AG04449 (cell line): ENCODE data around the gene KLF7.

Experiments
- CTCF ChIA-PET: fragments of 350-600 bp; formaldehyde crosslinking; extraction: SDS; loops from one replicate; lab custom pipeline; 2021; ENCODE audit warnings: antibody characterized with exemption; lab: Yijun Ruan, JAX
- POLR2A ChIA-PET: fragments of 400-600, 350-600 bp; formaldehyde crosslinking; extraction: SDS; loops from one replicate; lab custom pipeline; 2020; ENCODE audit warnings: antibody characterized with exemption, inconsistent platforms; lab: Yijun Ruan, JAX
- DNase-seq: peaks from one replicate; pipeline ENCODE4 v3.0.0-alpha.2; 2010; ENCODE audit warnings: low read depth, low spot score
- H3K4me3 ChIP-seq: 2 replicates; pipeline ENCODE4 v1.5.1; 2011; ENCODE audit warnings: low read depth, mild to moderate bottlenecking, control low read depth, low read length
- TF ChIP-seq, protein P1 (sequence below): IDR thresholded peaks from one replicate; pipeline ENCODE4 v1.5.1; 2011; ENCODE audit warnings: mild to moderate bottlenecking, moderate library complexity, low read length, control low read depth, inconsistent platforms; ENCODE audit not compliant: insufficient read depth; ENCODE audit errors: missing control alignments

KLF7 gene

DNA sequence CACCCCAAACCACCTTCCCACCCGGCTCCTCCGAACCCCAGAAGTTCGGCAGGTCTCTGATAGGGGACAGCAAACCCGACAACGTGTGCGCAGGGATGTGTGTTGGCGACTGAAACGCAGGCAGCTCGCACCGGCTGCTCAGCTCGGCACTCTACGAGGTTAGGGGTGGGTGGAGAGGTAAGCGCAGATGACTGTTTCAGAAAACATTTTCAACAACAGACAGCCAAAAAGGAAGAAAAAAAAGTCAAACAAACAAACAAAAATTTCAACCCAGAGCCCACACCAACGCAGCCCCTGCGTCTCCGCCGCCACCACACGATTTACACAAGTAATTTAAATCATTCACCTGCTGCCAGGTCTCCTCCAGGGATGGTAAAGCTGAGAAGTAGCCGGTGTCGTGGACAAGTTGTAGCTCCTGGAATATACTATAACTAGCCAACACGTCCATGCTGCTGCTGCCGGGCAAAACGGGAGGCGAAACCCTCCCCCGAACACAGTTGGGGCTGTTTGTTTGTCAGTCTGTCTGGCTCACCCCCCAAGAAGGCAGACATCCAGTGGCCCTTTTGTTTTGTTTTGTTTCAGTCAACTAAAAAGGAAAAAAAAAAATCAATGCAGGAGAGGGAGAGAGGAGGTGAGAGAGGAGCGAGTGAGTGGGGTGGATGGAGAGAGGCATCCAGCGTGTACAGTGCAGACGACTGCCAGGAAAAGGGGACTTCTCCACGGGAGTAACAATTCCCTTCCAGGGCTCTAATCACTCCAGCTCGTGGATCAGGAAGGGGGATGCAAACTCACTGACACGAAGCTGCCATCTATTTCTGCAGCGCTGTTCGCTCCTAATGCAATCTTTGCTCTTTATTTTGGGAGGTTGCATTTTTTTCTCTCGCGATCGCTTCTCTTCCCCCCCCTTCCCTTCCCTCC lies at the start of gene KLF7:
KLF7 (minus strand) TSS at position 828 of the 918 bp plus-strand sequence; CDS start at position 448, 380 bp downstream.
- TF ChIP-seq, protein P1, sequence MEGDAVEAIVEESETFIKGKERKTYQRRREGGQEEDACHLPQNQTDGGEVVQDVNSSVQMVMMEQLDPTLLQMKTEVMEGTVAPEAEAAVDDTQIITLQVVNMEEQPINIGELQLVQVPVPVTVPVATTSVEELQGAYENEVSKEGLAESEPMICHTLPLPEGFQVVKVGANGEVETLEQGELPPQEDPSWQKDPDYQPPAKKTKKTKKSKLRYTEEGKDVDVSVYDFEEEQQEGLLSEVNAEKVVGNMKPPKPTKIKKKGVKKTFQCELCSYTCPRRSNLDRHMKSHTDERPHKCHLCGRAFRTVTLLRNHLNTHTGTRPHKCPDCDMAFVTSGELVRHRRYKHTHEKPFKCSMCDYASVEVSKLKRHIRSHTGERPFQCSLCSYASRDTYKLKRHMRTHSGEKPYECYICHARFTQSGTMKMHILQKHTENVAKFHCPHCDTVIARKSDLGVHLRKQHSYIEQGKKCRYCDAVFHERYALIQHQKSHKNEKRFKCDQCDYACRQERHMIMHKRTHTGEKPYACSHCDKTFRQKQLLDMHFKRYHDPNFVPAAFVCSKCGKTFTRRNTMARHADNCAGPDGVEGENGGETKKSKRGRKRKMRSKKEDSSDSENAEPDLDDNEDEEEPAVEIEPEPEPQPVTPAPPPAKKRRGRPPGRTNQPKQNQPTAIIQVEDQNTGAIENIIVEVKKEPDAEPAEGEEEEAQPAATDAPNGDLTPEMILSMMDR = no peak
- DNase-seq = no peak
- POLR2A ChIA-PET = interaction anchor here (0.6 to 8.6 kb wide), 31 partner anchors 9 to 382 kb away, joined by 3 to 207 read pairs (median 4); partner anchors contain the start of gene CREB1
- H3K4me3 ChIP-seq = peak within 1 kb of the TSS; percentile 96
- CTCF ChIA-PET = interaction anchor here (1.0 to 7.3 kb wide), 9 partner anchors 80 to 365 kb away, joined by 3 to 56 read pairs (median 4); no protein-coding TSS in a partner anchor

DNA sequence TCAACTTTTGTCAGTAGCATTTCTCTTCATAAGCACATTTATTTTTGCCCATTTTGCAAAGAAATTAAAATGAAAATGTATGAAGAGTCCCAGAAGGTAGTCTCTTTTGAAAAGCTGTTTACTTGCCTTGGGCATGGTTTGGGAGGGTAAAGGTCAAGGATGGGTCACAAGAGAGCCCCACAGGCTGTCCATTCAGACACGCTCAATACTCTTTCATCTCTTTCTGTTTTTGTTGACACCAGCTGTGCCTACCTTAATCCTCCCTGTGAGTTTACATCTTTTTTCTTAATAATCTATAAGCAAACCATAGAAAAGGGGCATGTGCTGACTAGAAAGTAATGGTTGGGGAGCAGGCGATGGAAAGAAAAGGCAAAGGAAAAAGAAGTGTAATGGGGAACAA lies 49.6 kb upstream of the KLF7 start:
- H3K4me3 ChIP-seq = no peak overlapping the region
- TF ChIP-seq, protein P1 = no peak
- ChIA-PET POLR2A (no interaction called here), CTCF (no interaction called here)
- no peak for DNase-seq

DNA sequence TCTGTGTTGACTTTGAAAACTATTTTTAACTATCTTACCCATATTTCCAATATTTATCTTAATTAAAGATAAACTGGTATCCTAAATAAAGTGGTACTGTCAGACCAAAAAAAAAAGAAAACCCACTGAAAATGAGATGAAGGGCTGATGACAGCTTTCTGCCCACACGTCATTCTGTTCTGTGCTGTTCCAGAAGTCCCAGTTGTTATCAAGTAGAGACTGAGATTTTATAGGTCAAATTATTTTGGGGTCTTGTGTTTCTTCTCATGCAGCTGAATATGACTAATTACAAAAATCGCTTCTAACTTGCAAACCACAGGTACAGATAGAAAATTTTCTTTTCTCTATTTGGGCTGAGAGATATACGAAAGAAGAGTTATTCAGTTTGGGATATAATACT lies 48.7 kb upstream of the KLF7 start:
- DNase-seq = no peak
- CTCF ChIA-PET = no interaction called here
- TF ChIP-seq, protein P1 = no peak
- POLR2A ChIA-PET = no interaction called here
- H3K4me3 ChIP-seq = no peak overlapping the region

DNA sequence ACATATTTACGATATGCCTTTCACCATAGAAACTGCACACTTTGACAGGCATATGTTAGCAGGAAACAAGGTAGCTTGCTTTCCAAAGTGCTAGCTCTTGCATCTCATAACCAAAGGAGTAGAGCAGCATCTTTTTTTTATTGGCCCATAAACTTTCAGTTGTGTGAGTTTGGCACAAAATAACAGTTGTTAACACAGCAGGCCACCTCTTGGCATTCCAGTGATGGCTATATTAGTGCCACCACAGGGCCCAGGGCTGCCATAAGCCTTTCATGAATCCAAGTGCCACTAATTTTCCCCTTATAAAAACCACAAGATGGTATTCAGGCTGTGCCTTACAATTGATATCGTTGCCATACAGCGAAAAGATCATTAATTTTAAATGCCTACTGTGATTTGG lies 40.3 kb upstream of the KLF7 start:
- no peak overlapping the region for H3K4me3 ChIP-seq
- TF ChIP-seq, protein P1 = no peak
- DNase-seq = no peak
- ChIA-PET CTCF (no interaction called here), POLR2A (no interaction called here)

DNA sequence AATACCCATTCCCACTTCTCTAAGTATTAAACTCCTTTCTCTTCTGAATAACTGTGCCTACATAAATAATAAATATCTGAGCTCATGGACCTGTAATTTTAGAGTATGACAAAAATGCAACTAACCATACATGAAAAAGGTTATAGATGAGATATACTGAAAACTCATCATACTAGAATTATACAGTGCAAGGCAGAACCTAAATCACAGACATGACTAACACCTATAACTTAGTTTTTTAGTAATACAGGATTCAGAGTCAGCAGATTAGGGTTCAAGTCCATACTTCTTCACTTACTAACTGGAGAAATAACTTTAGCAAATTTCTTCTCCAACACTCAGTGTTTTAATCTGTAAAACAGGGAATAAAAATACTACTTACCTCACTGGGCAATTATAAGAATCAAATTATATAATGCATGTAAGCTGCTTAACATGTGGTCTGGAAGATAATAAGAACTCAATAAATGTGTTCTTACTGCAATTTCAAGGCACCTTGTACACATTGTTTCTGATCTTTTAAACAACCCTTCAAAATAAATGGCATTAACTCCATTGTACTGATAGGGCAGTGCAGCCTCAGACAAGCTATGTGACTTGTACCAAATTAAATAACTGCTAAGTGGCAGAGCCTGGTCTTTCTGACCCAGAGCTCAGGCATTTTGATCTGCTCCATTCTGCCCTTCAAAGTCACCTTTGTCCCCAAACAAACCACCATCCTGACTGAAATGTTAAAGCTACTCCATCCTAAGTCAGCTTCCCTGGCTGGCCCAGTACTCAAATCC lies 39.6 kb upstream of the KLF7 start:
- CTCF ChIA-PET = interaction anchor here (1.1 kb wide), 1 partner anchor 11 kb away, joined by 4 read pairs; no protein-coding TSS in a partner anchor
- H3K4me3 ChIP-seq = no peak overlapping the region
- TF ChIP-seq, protein P1 = no peak
- no peak for DNase-seq
- POLR2A ChIA-PET = interaction anchor here (0.7 kb wide), 1 partner anchor 189 kb away, joined by 3 read pairs; no protein-coding TSS in a partner anchor
